ENCODE results near the gene SLC25A46.

GRCh38 chr5:110785356-110785755, 46.5 kb downstream of the SLC25A46 start:
- no peak for TF ChIP-seq CTCF (conservative IDR thresholded peaks at IDR 0.05; ENCODE audit: low read length)
- no peak for TF ChIP-seq EZH2phosphoT487 (IDR thresholded peaks at IDR 0.05; ENCODE audit: borderline replicate concordance)

Measured in Loucy (cell line).